Fibroblast of lung (primary cell): ENCODE measurements around the gene KCTD16.

Source experiments
- EZH2 ChIP-seq: IDR thresholded peaks from 2 replicates; pipeline ENCODE4 v1.5.1; 2012; ENCODE audit warnings: low read length, control low read depth, mild to moderate bottlenecking; ENCODE audit errors: missing control alignments
- TF ChIP-seq, protein P1 (sequence below), 2 donors: IDR thresholded peaks in 1 of 2; conservative IDR thresholded peaks in 1 of 2; 1 replicate in 1 of 2; 2 replicates in 1 of 2; pipeline ENCODE4 v1.5.1; 2011 to 2012; ENCODE audit warnings: low read length in 2 of 2, control low read depth in 1 of 2, inconsistent platforms in 1 of 2, low read depth in 1 of 2, mild to moderate bottlenecking in 1 of 2

DNA sequence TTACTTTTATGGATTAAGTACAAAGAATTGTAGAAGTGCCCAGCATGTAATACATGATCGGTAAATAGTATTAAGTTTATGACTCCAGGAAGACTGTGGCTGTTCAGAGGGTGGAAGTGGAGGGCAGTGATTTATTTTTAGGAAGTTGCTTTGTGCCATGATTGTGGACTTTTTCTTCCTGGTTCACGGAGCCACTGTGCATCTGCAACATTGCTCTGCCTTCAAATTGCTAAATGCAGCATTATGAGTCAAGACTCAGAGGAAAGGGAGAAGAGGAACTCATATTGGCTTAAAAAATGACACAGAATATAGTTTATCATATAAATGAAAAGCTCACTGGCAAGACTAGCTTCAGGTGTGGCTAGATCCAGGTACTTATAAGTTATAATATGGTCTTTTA, 301.5 kb downstream of the KCTD16 start:
- TF ChIP-seq EZH2, result no peak
- TF ChIP-seq, protein P1, sequence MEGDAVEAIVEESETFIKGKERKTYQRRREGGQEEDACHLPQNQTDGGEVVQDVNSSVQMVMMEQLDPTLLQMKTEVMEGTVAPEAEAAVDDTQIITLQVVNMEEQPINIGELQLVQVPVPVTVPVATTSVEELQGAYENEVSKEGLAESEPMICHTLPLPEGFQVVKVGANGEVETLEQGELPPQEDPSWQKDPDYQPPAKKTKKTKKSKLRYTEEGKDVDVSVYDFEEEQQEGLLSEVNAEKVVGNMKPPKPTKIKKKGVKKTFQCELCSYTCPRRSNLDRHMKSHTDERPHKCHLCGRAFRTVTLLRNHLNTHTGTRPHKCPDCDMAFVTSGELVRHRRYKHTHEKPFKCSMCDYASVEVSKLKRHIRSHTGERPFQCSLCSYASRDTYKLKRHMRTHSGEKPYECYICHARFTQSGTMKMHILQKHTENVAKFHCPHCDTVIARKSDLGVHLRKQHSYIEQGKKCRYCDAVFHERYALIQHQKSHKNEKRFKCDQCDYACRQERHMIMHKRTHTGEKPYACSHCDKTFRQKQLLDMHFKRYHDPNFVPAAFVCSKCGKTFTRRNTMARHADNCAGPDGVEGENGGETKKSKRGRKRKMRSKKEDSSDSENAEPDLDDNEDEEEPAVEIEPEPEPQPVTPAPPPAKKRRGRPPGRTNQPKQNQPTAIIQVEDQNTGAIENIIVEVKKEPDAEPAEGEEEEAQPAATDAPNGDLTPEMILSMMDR (conservative IDR thresholded peaks at IDR 0.05 in 1 of 2, IDR thresholded peaks at IDR 0.05 in 1 of 2; ENCODE audit: low read depth in 1 of 2, low read length in 2 of 2), result no peak
